ENCODE results near the gene TEDC1. TPM values are rescaled to one million over a fixed set of nuclear protein-coding genes. Genes with fewer than 3 reads are reported as not detected.
A peak's percentile ranks its signal among the peaks of the same experiment; 100 is the strongest.

Gene TEDC1
- total RNA-seq = 1 to 10 TPM in 2 of 4 donors, under 1 TPM in 2; 0.97 to 4.2 (median 2.2) TPM

- peaks cover 0 to 3% (median 1%) of the 10 kb centered on the region in 3 donors for H3K27me3 ChIP-seq
- ATAC-seq = peak; percentile 88 to 95
- DNase-seq = peak; percentile 100
- H3K9me3 ChIP-seq = no peaks in the 10 kb centered on the region
- H3K36me3 ChIP-seq = no peaks in the 10 kb centered on the region
- H3K4me3 ChIP-seq = peak within 1 kb of the TSS; percentile 67 to 91 (median 76)
- peak within 1 kb of the TSS; percentile 81 to 93 (median 86) for H3K27ac ChIP-seq
- H3K4me1 ChIP-seq = peaks cover 23 to 35% of the 10 kb centered on the region in 2 donors
- in situ Hi-C loops (cut with MboI; ENCODE audit: low sequenced_read_pairs in 4 of 4) (loop anchor here in 1 of 4 donors (25.0 kb wide), 1 partner anchor 128 kb away; no protein-coding TSS in a partner anchor), intact Hi-C loops (cut with DNase I; ENCODE audit: low total_unique reads) (loop anchor here (1.0 to 10.0 kb wide), 6 partner anchors 9 to 326 kb away; partner anchors contain the start of genes CRIP2 and JAG2)
- TF ChIP-seq POLR2A (IDR thresholded peaks at IDR 0.05) (peak; percentile 68 to 74), CTCF (IDR thresholded peaks at IDR 0.05 in 4 of 5, conservative IDR thresholded peaks at IDR 0.05 in 1 of 5) (peak; percentile 67 to 98 (median 96))
These were observed at the start of gene TEDC1 for GRCh38 chr14:105490572-105491365. TEDC1 (plus strand) TSS chr14:105491246; CDS start chr14:105491376, 130 bp downstream.

- H3K27me3 ChIP-seq = no peaks in the 10 kb centered on the region
- DNase-seq (no peak), ATAC-seq (no peak)
- TF ChIP-seq POLR2A (IDR thresholded peaks at IDR 0.05) (no peak), CTCF (IDR thresholded peaks at IDR 0.05 in 4 of 5, conservative IDR thresholded peaks at IDR 0.05 in 1 of 5) (no peak)
- no peaks in the 10 kb centered on the region for H3K4me1 ChIP-seq
- no peak overlapping the region for H3K4me3 ChIP-seq
- H3K9me3 ChIP-seq = no peaks in the 10 kb centered on the region
- H3K36me3 ChIP-seq = no peaks in the 10 kb centered on the region
- no peak overlapping the region for H3K27ac ChIP-seq
- in situ Hi-C loops (cut with MboI; ENCODE audit: low sequenced_read_pairs in 4 of 4) = no loop called here
- intact Hi-C loops (cut with DNase I; ENCODE audit: low total_unique reads) = no loop called here
These were observed 48.9 kb upstream of the TEDC1 start for GRCh38 chr14:105442125-105442524.

- intact Hi-C loops (cut with DNase I; ENCODE audit: low total_unique reads) (no loop called here), in situ Hi-C loops (cut with MboI; ENCODE audit: low sequenced_read_pairs in 4 of 4) (no loop called here)
- Histone ChIP-seq H3K9me3 (no peaks in the 10 kb centered on the region), H3K4me3 (no peak overlapping the region), H3K4me1 (no peaks in the 10 kb centered on the region), H3K27ac (no peak overlapping the region), H3K36me3 (no peaks in the 10 kb centered on the region), H3K27me3 (no peaks in the 10 kb centered on the region)
- TF ChIP-seq POLR2A (IDR thresholded peaks at IDR 0.05) (no peak), CTCF (IDR thresholded peaks at IDR 0.05 in 4 of 5, conservative IDR thresholded peaks at IDR 0.05 in 1 of 5) (no peak)
- DNase-seq (no peak), ATAC-seq (no peak)
These were observed 48.2 kb upstream of the TEDC1 start for GRCh38 chr14:105442834-105443233.

- no peak for DNase-seq
- in situ Hi-C loops (cut with MboI; ENCODE audit: low sequenced_read_pairs in 4 of 4) = no loop called here
These were observed 46.2 kb upstream of the TEDC1 start for GRCh38 chr14:105444859-105445258.

More at GRCh38 chr14:105444859-105445258, 46.2 kb upstream of the TEDC1 start:
- no peak for ATAC-seq
- no peak overlapping the region for H3K4me3 ChIP-seq
- TF ChIP-seq POLR2A (IDR thresholded peaks at IDR 0.05) = no peak
- TF ChIP-seq CTCF (IDR thresholded peaks at IDR 0.05 in 4 of 5, conservative IDR thresholded peaks at IDR 0.05 in 1 of 5) = no peak
- H3K27me3 ChIP-seq = no peaks in the 10 kb centered on the region
- intact Hi-C loops (cut with DNase I; ENCODE audit: low total_unique reads) = no loop called here
- H3K36me3 ChIP-seq = peaks cover 0 to 3% of the 10 kb centered on the region in 2 donors
- H3K9me3 ChIP-seq = no peaks in the 10 kb centered on the region
- H3K27ac ChIP-seq = no peak overlapping the region
- H3K4me1 ChIP-seq = peaks cover 2 to 9% of the 10 kb centered on the region in 2 donors

All from gastrocnemius medialis (tissue), 4 donors.